NCI-H2107 treated with DMSO at 0.1 percent for 48 hours (cell line): Measurements from ENCODE around the gene AGMO.

ENCODE experiments used
- DNase-seq: peaks from one replicate; lab custom pipeline; 2025; ENCODE audit not compliant: unreplicated experiment; lab: John Stamatoyannopoulos, UW

AGMO gene

GRCh38 chr7:15248514-15248913 lies 313.3 kb downstream of the AGMO start:
- DNase-seq = no peak

GRCh38 chr7:15245831-15246230 lies 316.0 kb downstream of the AGMO start:
- DNase-seq = no peak

GRCh38 chr7:15239801-15240200 lies 322.0 kb downstream of the AGMO start:
- DNase-seq = no peak

- DNase-seq = no peak
Observed at GRCh38 chr7:15236952-15237351, 324.9 kb downstream of the AGMO start.

GRCh38 chr7:15234431-15234830 lies 327.4 kb downstream of the AGMO start:
- no peak for DNase-seq

GRCh38 chr7:15228831-15229230 lies 333.0 kb downstream of the AGMO start:
- no peak for DNase-seq

GRCh38 chr7:15225981-15226380 lies 335.8 kb downstream of the AGMO start:
- DNase-seq = no peak

GRCh38 chr7:15219758-15220157 lies 342.1 kb downstream of the AGMO start:
- DNase-seq = no peak

GRCh38 chr7:15218261-15218660 lies 343.6 kb downstream of the AGMO start:
- DNase-seq = no peak

- DNase-seq = no peak
Observed at GRCh38 chr7:15215616-15216015, 346.2 kb downstream of the AGMO start.

- no peak for DNase-seq
Observed at GRCh38 chr7:15214976-15215375, 346.8 kb downstream of the AGMO start.

GRCh38 chr7:15213093-15213492 lies 348.7 kb downstream of the AGMO start:
- no peak for DNase-seq

- DNase-seq = no peak
Observed at GRCh38 chr7:15209429-15209828, 352.4 kb downstream of the AGMO start.

GRCh38 chr7:15204421-15204820 lies 357.4 kb downstream of the AGMO start:
- DNase-seq = no peak

GRCh38 chr7:15199482-15199881 lies 362.3 kb downstream of the AGMO start:
- DNase-seq = no peak

GRCh38 chr7:15197042-15197977 lies 364.5 kb downstream of the AGMO start:
- no peak for DNase-seq

- DNase-seq = no peak
Observed at GRCh38 chr7:15178065-15178464, 383.8 kb downstream of the AGMO start.

- no peak for DNase-seq
Observed at GRCh38 chr7:15176089-15176488, 385.7 kb downstream of the AGMO start.

GRCh38 chr7:15175152-15175551 lies 386.7 kb downstream of the AGMO start:
- no peak for DNase-seq

- no peak for DNase-seq
Observed at GRCh38 chr7:15174485-15174884, 387.3 kb downstream of the AGMO start.

- DNase-seq = no peak
Observed at GRCh38 chr7:15168489-15168888, 393.3 kb downstream of the AGMO start.

- DNase-seq = no peak
Observed at GRCh38 chr7:15167912-15168311, 393.9 kb downstream of the AGMO start.

GRCh38 chr7:15166620-15167019 lies 395.2 kb downstream of the AGMO start:
- DNase-seq = no peak
